Vagina (tissue), 2 donors: ENCODE results near the gene RBM17.

ENCODE experiments used
- CTCF ChIP-seq, 3 experiments: fragments of 450-650 bp in 2 of 3; fragments of 200-600 bp in 1 of 3; sonication (generic) in 1 of 3; IDR thresholded peaks; one replicate each; pipeline ENCODE4 v1.5.1; 2017 to 2019; ENCODE audit warnings: antibody characterized with exemption in 3 of 3, mild to moderate bottlenecking in 2 of 3, moderate library complexity in 2 of 3
- POLR2A ChIP-seq, 2 donors: fragments of 450-650 bp; IDR thresholded peaks; one replicate each; pipeline ENCODE4 v1.6.1; 2017; ENCODE audit warnings: antibody characterized with exemption in 2 of 2, mild to moderate bottlenecking in 2 of 2, moderate library complexity in 2 of 2
- POLR2AphosphoS5 ChIP-seq, 2 donors: sonication (generic); formaldehyde crosslinking; IDR thresholded peaks; one replicate each; pipeline ENCODE4 v1.9.0; 2017; ENCODE audit warnings: antibody characterized with exemption in 2 of 2, mild to moderate bottlenecking in 2 of 2, low read depth in 1 of 2; ENCODE audit not compliant: insufficient read depth in 1 of 2

- TF ChIP-seq POLR2A (IDR thresholded peaks at IDR 0.05) (no peak), CTCF (IDR thresholded peaks at IDR 0.05) (no peak), POLR2AphosphoS5 (IDR thresholded peaks at IDR 0.05; ENCODE audit: insufficient read depth in 1 of 2, low read depth in 1 of 2) (no peak)
Observed at GRCh38 chr10:6067457-6067856, 21.4 kb upstream of the RBM17 start.
